Mesendoderm (in vitro differentiated cells): Measurements from ENCODE around the gene PTDSS2.

Experiments used
- DNase-seq: peaks from one replicate; pipeline ENCODE4 v3.0.0; 2013
- H2AK5ac ChIP-seq: 2 replicates; pipeline ENCODE4 v1.6.1; 2013; ENCODE audit warnings: low read length, inconsistent platforms
- H2BK120ac ChIP-seq: 2 replicates; pipeline ENCODE4 v1.6.1; 2013; ENCODE audit warnings: low read depth, mild to moderate bottlenecking, low read length, moderate library complexity, mixed read lengths
- H2BK15ac ChIP-seq: replicated peaks from 2 replicates; pipeline ENCODE4 v1.6.1; 2013; ENCODE audit warnings: low read depth, mild to moderate bottlenecking, moderate library complexity
- H2BK5ac ChIP-seq: 2 replicates; pipeline ENCODE4 v1.6.1; 2013; ENCODE audit warnings: low read length, inconsistent platforms
- H3K18ac ChIP-seq: 2 replicates; pipeline ENCODE4 v1.6.1; 2013; ENCODE audit warnings: mild to moderate bottlenecking, low read length, mixed read lengths
- H3K23ac ChIP-seq: one replicate; pipeline ENCODE4 v1.6.1; 2013; ENCODE audit warnings: low read length
- H3K27ac ChIP-seq: 2 replicates; pipeline ENCODE4 v1.5.1; 2013; ENCODE audit warnings: low read depth, mild to moderate bottlenecking, inconsistent platforms, low read length, moderate library complexity
- H3K27me3 ChIP-seq: 2 replicates; pipeline ENCODE4 v1.6.1; 2013; ENCODE audit warnings: low read length, control low read depth, mild to moderate bottlenecking, inconsistent platforms; ENCODE audit not compliant: insufficient read depth, poor library complexity
- H3K36me3 ChIP-seq: 2 replicates; pipeline ENCODE4 v1.6.1; 2013; ENCODE audit warnings: low read length, inconsistent platforms; ENCODE audit not compliant: control insufficient read depth, insufficient read depth
- H3K4ac ChIP-seq: one replicate; pipeline ENCODE4 v1.6.1; 2013; ENCODE audit warnings: low read depth, mild to moderate bottlenecking, low read length, moderate library complexity
- H3K4me1 ChIP-seq: 2 replicates; pipeline ENCODE4 v1.6.1; 2013; ENCODE audit warnings: low read depth, low read length, inconsistent platforms; ENCODE audit not compliant: control insufficient read depth
- H3K4me2 ChIP-seq: 2 replicates; pipeline ENCODE4 v1.6.1; 2013; ENCODE audit warnings: low read length
- H3K4me3 ChIP-seq: 2 replicates; pipeline ENCODE4 v1.5.1; 2013; ENCODE audit warnings: mild to moderate bottlenecking, low read length
- H3K56ac ChIP-seq: one replicate; pipeline ENCODE4 v1.6.1; 2013; ENCODE audit warnings: low read length
- H3K79me1 ChIP-seq: 2 replicates; pipeline ENCODE4 v1.6.1; 2013; ENCODE audit warnings: low read length, inconsistent platforms
- H3K79me2 ChIP-seq: 2 replicates; pipeline ENCODE4 v1.6.1; 2013; ENCODE audit warnings: mild to moderate bottlenecking, low read length; ENCODE audit not compliant: control insufficient read depth, insufficient read depth
- H3K9ac ChIP-seq: 2 replicates; pipeline ENCODE4 v1.6.1; 2013; ENCODE audit warnings: low read length, inconsistent platforms
- H4K5ac ChIP-seq: one replicate; pipeline ENCODE4 v1.6.1; 2013; ENCODE audit warnings: low read length
- H4K8ac ChIP-seq: one replicate; pipeline ENCODE4 v1.6.1; 2013; ENCODE audit warnings: low read depth, mild to moderate bottlenecking, control low read depth, low read length, moderate library complexity
- WGBS: extraction: QIAGEN DNeasy Blood & Tissue Kit; methylation state at CpG from one replicate; pipeline ENCODE4 v1.1.7; 2013; ENCODE audit warnings: low lambda C conversion rate, missing lambda C conversion rate; ENCODE audit not compliant: insufficient coverage; ENCODE audit errors: extremely low coverage; 5-methylcytosine and 5-hydroxymethylcytosine counted together

PTDSS2 gene

GRCh38 chr11:413120-414081 is 36.7 kb upstream of the PTDSS2 start:
- no peaks in the 10 kb centered on the region for H3K79me2 ChIP-seq
- no peaks in the 10 kb centered on the region for H3K27me3 ChIP-seq
- H2BK15ac ChIP-seq: no peak overlapping the region
- no peak overlapping the region for H3K18ac ChIP-seq
- no peak overlapping the region for H3K23ac ChIP-seq
- no peak overlapping the region for H3K4ac ChIP-seq
- H3K56ac ChIP-seq: no peak overlapping the region
- no CpG with 5 or more reads among the region's 14 CpGs for WGBS
- H3K79me1 ChIP-seq: no peaks in the 10 kb centered on the region
- H2BK5ac ChIP-seq: no peak overlapping the region
- no peak overlapping the region for H4K5ac ChIP-seq
- no peak overlapping the region for H2AK5ac ChIP-seq
- H4K8ac ChIP-seq: no peak overlapping the region
- H3K36me3 ChIP-seq: no peaks in the 10 kb centered on the region
- H3K4me1 ChIP-seq: no peaks in the 10 kb centered on the region
- no peak overlapping the region for H3K27ac ChIP-seq
- no peak overlapping the region for H2BK120ac ChIP-seq
- no peak for DNase-seq
- no peak overlapping the region for H3K9ac ChIP-seq
- H3K4me2 ChIP-seq: no peak overlapping the region
- H3K4me3 ChIP-seq: no peak overlapping the region

- no peak overlapping the region for H2BK5ac ChIP-seq
- H2BK15ac ChIP-seq: no peak overlapping the region
- DNase-seq: no peak
- H3K9ac ChIP-seq: no peak overlapping the region
- WGBS: no CpG with 5 or more reads among the region's 9 CpGs
- H3K56ac ChIP-seq: no peak overlapping the region
- no peak overlapping the region for H3K4me2 ChIP-seq
- no peak overlapping the region for H3K18ac ChIP-seq
- no peaks in the 10 kb centered on the region for H3K36me3 ChIP-seq
- no peak overlapping the region for H3K4me3 ChIP-seq
- no peaks in the 10 kb centered on the region for H3K27me3 ChIP-seq
- no peak overlapping the region for H2BK120ac ChIP-seq
- no peaks in the 10 kb centered on the region for H3K79me2 ChIP-seq
- H3K4ac ChIP-seq: no peak overlapping the region
- H4K5ac ChIP-seq: no peak overlapping the region
- no peak overlapping the region for H3K27ac ChIP-seq
- no peak overlapping the region for H4K8ac ChIP-seq
- no peaks in the 10 kb centered on the region for H3K79me1 ChIP-seq
- no peak overlapping the region for H3K23ac ChIP-seq
- no peak overlapping the region for H2AK5ac ChIP-seq
- no peaks in the 10 kb centered on the region for H3K4me1 ChIP-seq
Observed at GRCh38 chr11:414318-414857, 35.7 kb upstream of the PTDSS2 start.

- H3K9ac ChIP-seq: no peak overlapping the region
- H3K36me3 ChIP-seq: no peaks in the 10 kb centered on the region
- no peaks in the 10 kb centered on the region for H3K79me2 ChIP-seq
- no peak overlapping the region for H2AK5ac ChIP-seq
- H4K8ac ChIP-seq: no peak overlapping the region
- H3K4ac ChIP-seq: no peak overlapping the region
- no peaks in the 10 kb centered on the region for H3K4me1 ChIP-seq
- H3K4me3 ChIP-seq: no peak overlapping the region
- no peak overlapping the region for H2BK15ac ChIP-seq
- no peak for DNase-seq
- H3K27ac ChIP-seq: no peak overlapping the region
- no peak overlapping the region for H2BK120ac ChIP-seq
- no peak overlapping the region for H3K18ac ChIP-seq
- no peak overlapping the region for H3K4me2 ChIP-seq
- no CpG with 5 or more reads among the region's 5 CpGs for WGBS
- no peak overlapping the region for H3K23ac ChIP-seq
- H4K5ac ChIP-seq: no peak overlapping the region
- no peak overlapping the region for H3K56ac ChIP-seq
- no peaks in the 10 kb centered on the region for H3K27me3 ChIP-seq
- no peak overlapping the region for H2BK5ac ChIP-seq
- H3K79me1 ChIP-seq: no peaks in the 10 kb centered on the region
Observed at GRCh38 chr11:415640-416041, 34.4 kb upstream of the PTDSS2 start.

- no peak for DNase-seq
- Histone ChIP-seq H4K5ac (no peak overlapping the region), H2BK5ac (no peak overlapping the region), H3K9ac (peak overlapping the region; percentile 74), H4K8ac (no peak overlapping the region), H3K36me3 (no peaks in the 10 kb centered on the region), H3K27ac (no peak overlapping the region), H3K18ac (peak overlapping the region; percentile 31), H2BK15ac (no peak overlapping the region), H3K79me2 (no peaks in the 10 kb centered on the region), H3K4me3 (no peak overlapping the region), H3K27me3 (no peaks in the 10 kb centered on the region), H3K79me1 (no peaks in the 10 kb centered on the region), H3K56ac (peak overlapping the region; percentile 81), H2AK5ac (no peak overlapping the region), H3K4me1 (no peaks in the 10 kb centered on the region), H3K4ac (peak overlapping the region; percentile 18), H3K23ac (no peak overlapping the region), H3K4me2 (peak overlapping the region; percentile 75), H2BK120ac (no peak overlapping the region)
- no CpG with 5 or more reads among the region's 45 CpGs for WGBS
Observed at GRCh38 chr11:416051-416756, 33.9 kb upstream of the PTDSS2 start.

GRCh38 chr11:416757-417621 is 33.1 kb upstream of the PTDSS2 start:
- H3K4me1 ChIP-seq: no peaks in the 10 kb centered on the region
- no peak overlapping the region for H2BK5ac ChIP-seq
- no peak overlapping the region for H3K23ac ChIP-seq
- no peaks in the 10 kb centered on the region for H3K79me1 ChIP-seq
- H4K5ac ChIP-seq: no peak overlapping the region
- DNase-seq: peak; percentile 34
- H2BK15ac ChIP-seq: no peak overlapping the region
- H3K4me2 ChIP-seq: peak overlapping the region; percentile 75
- no peak overlapping the region for H2BK120ac ChIP-seq
- H3K79me2 ChIP-seq: no peaks in the 10 kb centered on the region
- no CpG with 5 or more reads among the region's 97 CpGs for WGBS
- peak overlapping the region; percentile 31 for H3K18ac ChIP-seq
- H3K9ac ChIP-seq: peak overlapping the region; percentile 74
- no peak overlapping the region for H3K27ac ChIP-seq
- H2AK5ac ChIP-seq: no peak overlapping the region
- peak overlapping the region; percentile 30 for H3K4me3 ChIP-seq
- no peaks in the 10 kb centered on the region for H3K36me3 ChIP-seq
- H4K8ac ChIP-seq: no peak overlapping the region
- H3K27me3 ChIP-seq: no peaks in the 10 kb centered on the region
- peak overlapping the region; percentile 81 for H3K56ac ChIP-seq
- peak overlapping the region; percentile 18 for H3K4ac ChIP-seq
